Activated naive CD8-positive, alpha-beta T cell treated with anti-CD3 and anti-CD28 coated beads, Interleukin-2, amount 10 ng/mL, durations not matched to agents 7 days and 5 days (primary cell): ENCODE measurements around the gene GOT2. TPM values are rescaled to one million over a fixed set of nuclear protein-coding genes. Genes with fewer than 3 reads are reported as not detected.
"Not testable (repeated sequence)": the region's sequence is repeated elsewhere in the genome, so short reads cannot be mapped to it uniquely, and the experiment has no call there.

Experiments
- ATAC-seq: fragments of 150-1000 bp; cut with Tn5 transposase; one replicate; pipeline ENCODE4 v1.10.0; 2021; ENCODE audit warnings: low read depth, moderate library complexity
- POLR2A ChIA-PET: fragments of 350-600 bp; sonication (Branson Sonifier 250); formaldehyde crosslinking; loops from one replicate; lab custom pipeline; 2021; ENCODE audit warnings: antibody characterized with exemption; lab: Charles Lee
- DNase-seq: peaks from one replicate; pipeline ENCODE4 v3.0.0; 2021
- H3K27ac Mint-ChIP-seq: one replicate; pipeline ENCODE4 v1.8.0; 2022; ENCODE audit warnings: mild to moderate bottlenecking, mixed read lengths
- H3K27me3 Mint-ChIP-seq: one replicate; pipeline ENCODE4 v1.8.0; 2022; ENCODE audit warnings: mild to moderate bottlenecking, moderate library complexity, mixed read lengths
- H3K36me3 Mint-ChIP-seq: one replicate; pipeline ENCODE4 v1.8.0; 2021; ENCODE audit warnings: mild to moderate bottlenecking, mixed read lengths
- H3K4me1 Mint-ChIP-seq: one replicate; pipeline ENCODE4 v1.8.0; 2021; ENCODE audit warnings: mixed read lengths
- H3K4me3 Mint-ChIP-seq: one replicate; pipeline ENCODE4 v1.8.0; 2022; ENCODE audit warnings: mild to moderate bottlenecking, moderate library complexity, mixed read lengths
- H3K9me3 Mint-ChIP-seq: one replicate; pipeline ENCODE4 v1.8.0; 2021; ENCODE audit warnings: mixed read lengths
- total RNA-seq, 2 experiments: library from RNA; stranded (reverse); gene quantifications; one replicate each; pipeline ENCODE4 v1.2.3, GENCODE V29; 2021

GOT2 gene
- 10 to 100 TPM; 62.7 to 68.5 TPM for total RNA-seq

GRCh38 chr16:58733671-58734458 lies at the start of gene GOT2:
TSS of gene GOT2 (minus strand) at chr16:58734316. CDS start at chr16:58734228, 88 bp downstream.
- ATAC-seq, result peak; percentile 98

GRCh38 chr16:58779291-58779690 lies 45.2 kb upstream of the GOT2 start:
- H3K27ac Mint-ChIP-seq, POLR2A ChIA-PET, H3K27me3 Mint-ChIP-seq, H3K4me3 Mint-ChIP-seq, DNase-seq, H3K36me3 Mint-ChIP-seq, ATAC-seq, H3K4me1 Mint-ChIP-seq, H3K9me3 Mint-ChIP-seq: not testable (repeated sequence)

More at GRCh38 chr16:58733671-58734458, at the start of gene GOT2:
- peak; percentile 88 for DNase-seq
- Mint-ChIP-seq H3K27me3 (peaks cover 5% of the 10 kb centered on the region), H3K9me3 (no peaks in the 10 kb centered on the region), H3K4me1 (peaks cover 25% of the 10 kb centered on the region), H3K4me3 (peak within 1 kb of the TSS; percentile 99), H3K27ac (peak within 1 kb of the TSS; percentile 98), H3K36me3 (peaks cover 5% of the 10 kb centered on the region)
- POLR2A ChIA-PET, result interaction anchor here (0.9 to 1.2 kb wide), 2 partner anchors 22 to 50 kb away, joined by 3 to 4 read pairs; partner anchors contain the start of gene SLC38A7

GRCh38 chr16:58773870-58774269 lies 39.8 kb upstream of the GOT2 start:
- Mint-ChIP-seq H3K4me3 (no peak overlapping the region), H3K36me3 (no peaks in the 10 kb centered on the region), H3K9me3 (no peaks in the 10 kb centered on the region), H3K27ac (no peak overlapping the region), H3K4me1 (no peaks in the 10 kb centered on the region), H3K27me3 (peaks cover 2% of the 10 kb centered on the region)
- no peak for ATAC-seq
- no peak for DNase-seq
- POLR2A ChIA-PET, result no interaction called here

- Mint-ChIP-seq H3K27me3 (peaks cover 5% of the 10 kb centered on the region), H3K36me3 (no peaks in the 10 kb centered on the region), H3K9me3 (no peaks in the 10 kb centered on the region), H3K4me3 (no peak overlapping the region), H3K27ac (no peak overlapping the region), H3K4me1 (no peaks in the 10 kb centered on the region)
- POLR2A ChIA-PET, result no interaction called here
- DNase-seq (no peak), ATAC-seq (no peak)
Measured at GRCh38 chr16:58768145-58768544, 34.0 kb upstream of the GOT2 start.

GRCh38 chr16:58767581-58767980 lies 33.5 kb upstream of the GOT2 start:
- Mint-ChIP-seq H3K36me3 (no peaks in the 10 kb centered on the region), H3K4me3 (no peak overlapping the region), H3K27me3 (peaks cover 5% of the 10 kb centered on the region), H3K9me3 (no peaks in the 10 kb centered on the region), H3K27ac (no peak overlapping the region), H3K4me1 (no peaks in the 10 kb centered on the region)
- ATAC-seq (no peak), DNase-seq (no peak)
- POLR2A ChIA-PET, result no interaction called here

- POLR2A ChIA-PET, result interaction anchor here (1.2 to 1.5 kb wide), 2 partner anchors 22 to 72 kb away, joined by 4 to 5 read pairs; partner anchors contain the start of gene SLC38A7
- Mint-ChIP-seq H3K4me1 (peaks cover 8% of the 10 kb centered on the region), H3K27ac (no peak overlapping the region), H3K36me3 (no peaks in the 10 kb centered on the region), H3K4me3 (no peak overlapping the region), H3K9me3 (no peaks in the 10 kb centered on the region), H3K27me3 (peaks cover 8% of the 10 kb centered on the region)
- DNase-seq, result no peak
- no peak for ATAC-seq
Measured at GRCh38 chr16:58756650-58757332, 22.7 kb upstream of the GOT2 start.

GRCh38 chr16:58755989-58756649 lies 22.0 kb upstream of the GOT2 start:
- Mint-ChIP-seq H3K27me3 (peaks cover 8% of the 10 kb centered on the region), H3K9me3 (no peaks in the 10 kb centered on the region), H3K27ac (peak overlapping the region; percentile 51), H3K4me3 (peak overlapping the region; percentile 63), H3K4me1 (peaks cover 8% of the 10 kb centered on the region), H3K36me3 (no peaks in the 10 kb centered on the region)
- POLR2A ChIA-PET, result interaction anchor here (1.0 to 1.5 kb wide), 3 partner anchors 21 to 240 kb away, joined by 4 to 5 read pairs (median 4); partner anchors contain the start of gene SLC38A7
- DNase-seq (peak; percentile 76), ATAC-seq (peak; percentile 96)

GRCh38 chr16:58753711-58754134 lies 19.6 kb upstream of the GOT2 start:
- H3K4me1 Mint-ChIP-seq, result peaks cover 8% of the 10 kb centered on the region
- H3K4me3 Mint-ChIP-seq, result no peak overlapping the region
- H3K36me3 Mint-ChIP-seq, result no peaks in the 10 kb centered on the region
- ATAC-seq, result no peak
- no peak overlapping the region for H3K27ac Mint-ChIP-seq
- DNase-seq, result no peak
- H3K27me3 Mint-ChIP-seq, result peaks cover 6% of the 10 kb centered on the region
- no peaks in the 10 kb centered on the region for H3K9me3 Mint-ChIP-seq
- POLR2A ChIA-PET, result no interaction called here

GRCh38 chr16:58744497-58744896 lies 10.4 kb upstream of the GOT2 start:
- no peak for DNase-seq
- POLR2A ChIA-PET, result no interaction called here
- Mint-ChIP-seq H3K27ac (no peak overlapping the region), H3K4me1 (no peaks in the 10 kb centered on the region), H3K4me3 (no peak overlapping the region), H3K9me3 (no peaks in the 10 kb centered on the region), H3K36me3 (no peaks in the 10 kb centered on the region), H3K27me3 (peaks cover under 1% of the 10 kb centered on the region)
- no peak for ATAC-seq

GRCh38 chr16:58741976-58742375 lies 7.9 kb upstream of the GOT2 start:
- no peaks in the 10 kb centered on the region for H3K9me3 Mint-ChIP-seq
- peaks cover 7% of the 10 kb centered on the region for H3K27me3 Mint-ChIP-seq
- no peak overlapping the region for H3K27ac Mint-ChIP-seq
- DNase-seq (no peak), ATAC-seq (no peak)
- H3K4me1 Mint-ChIP-seq, result no peaks in the 10 kb centered on the region
- POLR2A ChIA-PET, result no interaction called here
- H3K36me3 Mint-ChIP-seq, result no peaks in the 10 kb centered on the region
- H3K4me3 Mint-ChIP-seq, result no peak overlapping the region

GRCh38 chr16:58741166-58741565 lies 7.0 kb upstream of the GOT2 start:
- Mint-ChIP-seq H3K9me3 (no peaks in the 10 kb centered on the region), H3K27me3 (peaks cover 7% of the 10 kb centered on the region), H3K27ac (no peak overlapping the region), H3K36me3 (no peaks in the 10 kb centered on the region), H3K4me3 (no peak overlapping the region), H3K4me1 (no peaks in the 10 kb centered on the region)
- POLR2A ChIA-PET, result interaction anchor here (0.7 kb wide), 1 partner anchor 235 kb away, joined by 3 read pairs; no protein-coding TSS in a partner anchor
- ATAC-seq, result no peak
- no peak for DNase-seq

- H3K4me3 Mint-ChIP-seq, result no peak overlapping the region
- no peak for DNase-seq
- H3K36me3 Mint-ChIP-seq, result no peaks in the 10 kb centered on the region
- no peak overlapping the region for H3K27ac Mint-ChIP-seq
- no peak for ATAC-seq
- H3K4me1 Mint-ChIP-seq, result peaks cover 2% of the 10 kb centered on the region
- POLR2A ChIA-PET, result no interaction called here
- no peaks in the 10 kb centered on the region for H3K9me3 Mint-ChIP-seq
- H3K27me3 Mint-ChIP-seq, result peaks cover 7% of the 10 kb centered on the region
Measured at GRCh38 chr16:58738672-58739296, 4.7 kb upstream of the GOT2 start.

- DNase-seq, H3K4me3 Mint-ChIP-seq, H3K36me3 Mint-ChIP-seq, H3K9me3 Mint-ChIP-seq, H3K27me3 Mint-ChIP-seq, ATAC-seq, H3K27ac Mint-ChIP-seq, POLR2A ChIA-PET: not testable (repeated sequence)
- peaks cover 18% of the 10 kb centered on the region for H3K4me1 Mint-ChIP-seq
Measured at GRCh38 chr16:58736341-58736740, 2.2 kb upstream of the GOT2 start.
